Effector memory CD8-positive, alpha-beta T cell (primary cell): ENCODE data around the gene TMED6.
A peak's percentile ranks its signal among the peaks of the same experiment; 100 is the strongest.

ENCODE experiments used
- ATAC-seq: fragments of 150-1000 bp; cut with Tn5 transposase; replicated peaks from 2 replicates; pipeline ENCODE4 v1.10.0; 2021; ENCODE audit warnings: mild to moderate bottlenecking, moderate library complexity
- DNase-seq, 3 experiments: peaks; one replicate each; pipeline ENCODE4 v3.0.0; 2021
- H3K27ac Mint-ChIP-seq, 2 donors: one replicate each; pipeline ENCODE4 v1.8.0; 2022; ENCODE audit warnings: mild to moderate bottlenecking in 2 of 2, mixed read lengths in 2 of 2, moderate library complexity in 2 of 2
- H3K27me3 Mint-ChIP-seq, 2 donors: one replicate each; pipeline ENCODE4 v1.8.0; 2022; ENCODE audit warnings: mixed read lengths in 2 of 2
- H3K36me3 Mint-ChIP-seq: one replicate; pipeline ENCODE4 v1.8.0; 2022; ENCODE audit warnings: mild to moderate bottlenecking, moderate library complexity, mixed read lengths; ENCODE audit not compliant: insufficient read depth
- H3K4me1 Mint-ChIP-seq, 2 donors: one replicate each; pipeline ENCODE4 v1.8.0; 2022; ENCODE audit warnings: low read depth in 2 of 2, mixed read lengths in 2 of 2
- H3K4me3 Mint-ChIP-seq, 2 donors: one replicate each; pipeline ENCODE4 v1.8.0; 2022; ENCODE audit warnings: mild to moderate bottlenecking in 2 of 2, mixed read lengths in 2 of 2, moderate library complexity in 2 of 2
- H3K9me3 Mint-ChIP-seq, 2 donors: one replicate each; pipeline ENCODE4 v1.8.0; 2022; ENCODE audit warnings: mixed read lengths in 2 of 2

TMED6 gene

GRCh38 chr16:69325784-69326171 is 25.8 kb downstream of the TMED6 start:
- Mint-ChIP-seq H3K4me3 (peak overlapping the region in 1 of 2 donors; percentile 18), H3K4me1 (peaks cover 23 to 35% of the 10 kb centered on the region in 2 donors), H3K9me3 (no peaks in the 10 kb centered on the region), H3K27me3 (no peaks in the 10 kb centered on the region), H3K27ac (peak overlapping the region in 1 of 2 donors; percentile 53), H3K36me3 (peaks cover 49% of the 10 kb centered on the region)
- ATAC-seq (no peak), DNase-seq (no peak)

GRCh38 chr16:69324585-69325253 is 26.9 kb downstream of the TMED6 start:
- no peaks in the 10 kb centered on the region for H3K9me3 Mint-ChIP-seq
- H3K4me1 Mint-ChIP-seq = peaks cover 23 to 35% of the 10 kb centered on the region in 2 donors
- no peaks in the 10 kb centered on the region for H3K27me3 Mint-ChIP-seq
- ATAC-seq = no peak
- no peak for DNase-seq
- peaks cover 60% of the 10 kb centered on the region for H3K36me3 Mint-ChIP-seq
- H3K27ac Mint-ChIP-seq = no peak overlapping the region
- H3K4me3 Mint-ChIP-seq = no peak overlapping the region

GRCh38 chr16:69324013-69324531 is 27.5 kb downstream of the TMED6 start:
- Mint-ChIP-seq H3K9me3 (no peaks in the 10 kb centered on the region), H3K36me3 (peaks cover 65% of the 10 kb centered on the region), H3K4me3 (no peak overlapping the region), H3K27ac (peak overlapping the region in 1 of 2 donors; percentile 35), H3K27me3 (no peaks in the 10 kb centered on the region), H3K4me1 (peaks cover 21 to 30% of the 10 kb centered on the region in 2 donors)
- ATAC-seq (no peak), DNase-seq (no peak)

GRCh38 chr16:69323415-69323814 is 28.2 kb downstream of the TMED6 start:
- no peak overlapping the region for H3K27ac Mint-ChIP-seq
- peaks cover 63% of the 10 kb centered on the region for H3K36me3 Mint-ChIP-seq
- H3K4me1 Mint-ChIP-seq = peaks cover 18 to 24% of the 10 kb centered on the region in 2 donors
- H3K27me3 Mint-ChIP-seq = no peaks in the 10 kb centered on the region
- H3K4me3 Mint-ChIP-seq = no peak overlapping the region
- no peak for DNase-seq
- no peaks in the 10 kb centered on the region for H3K9me3 Mint-ChIP-seq
- ATAC-seq = no peak

- peaks cover 16 to 20% of the 10 kb centered on the region in 2 donors for H3K4me1 Mint-ChIP-seq
- no peak overlapping the region for H3K4me3 Mint-ChIP-seq
- no peak for DNase-seq
- H3K27ac Mint-ChIP-seq = no peak overlapping the region
- no peak for ATAC-seq
- H3K36me3 Mint-ChIP-seq = peaks cover 70% of the 10 kb centered on the region
- no peaks in the 10 kb centered on the region for H3K27me3 Mint-ChIP-seq
- H3K9me3 Mint-ChIP-seq = no peaks in the 10 kb centered on the region
Measured at GRCh38 chr16:69322343-69322742, 29.2 kb downstream of the TMED6 start.

- H3K27ac Mint-ChIP-seq = peak overlapping the region; percentile 57 to 75
- peaks cover 8 to 13% of the 10 kb centered on the region in 2 donors for H3K4me1 Mint-ChIP-seq
- H3K9me3 Mint-ChIP-seq = no peaks in the 10 kb centered on the region
- no peak overlapping the region for H3K4me3 Mint-ChIP-seq
- DNase-seq (no peak), ATAC-seq (no peak)
- no peaks in the 10 kb centered on the region for H3K27me3 Mint-ChIP-seq
- H3K36me3 Mint-ChIP-seq = peaks cover 72% of the 10 kb centered on the region
Measured at GRCh38 chr16:69321080-69321479, 30.5 kb downstream of the TMED6 start.

- Mint-ChIP-seq H3K4me1 (peaks cover 4 to 11% of the 10 kb centered on the region in 2 donors), H3K9me3 (no peaks in the 10 kb centered on the region), H3K4me3 (no peak overlapping the region), H3K27ac (peak overlapping the region; percentile 57 to 75), H3K36me3 (peaks cover 72% of the 10 kb centered on the region), H3K27me3 (no peaks in the 10 kb centered on the region)
- DNase-seq (no peak), ATAC-seq (no peak)
Measured at GRCh38 chr16:69320740-69321073, 30.9 kb downstream of the TMED6 start.

- ATAC-seq (no peak), DNase-seq (no peak)
- Mint-ChIP-seq H3K4me3 (no peak overlapping the region), H3K27ac (no peak overlapping the region), H3K36me3 (peaks cover 74% of the 10 kb centered on the region), H3K27me3 (no peaks in the 10 kb centered on the region), H3K4me1 (peaks cover 4 to 11% of the 10 kb centered on the region in 2 donors), H3K9me3 (no peaks in the 10 kb centered on the region)
Measured at GRCh38 chr16:69319826-69320739, 31.5 kb downstream of the TMED6 start.

- DNase-seq (no peak), ATAC-seq (no peak)
- Mint-ChIP-seq H3K36me3 (peaks cover 73% of the 10 kb centered on the region), H3K27me3 (no peaks in the 10 kb centered on the region), H3K4me3 (no peak overlapping the region), H3K9me3 (no peaks in the 10 kb centered on the region), H3K27ac (no peak overlapping the region), H3K4me1 (peaks cover 4 to 10% of the 10 kb centered on the region in 2 donors)
Measured at GRCh38 chr16:69319381-69319780, 32.2 kb downstream of the TMED6 start.

GRCh38 chr16:69318911-69319289 is 32.7 kb downstream of the TMED6 start:
- H3K27me3 Mint-ChIP-seq = no peaks in the 10 kb centered on the region
- H3K36me3 Mint-ChIP-seq = peaks cover 73% of the 10 kb centered on the region
- ATAC-seq (no peak), DNase-seq (no peak)
- peaks cover 7 to 13% of the 10 kb centered on the region in 2 donors for H3K4me1 Mint-ChIP-seq
- H3K27ac Mint-ChIP-seq = no peak overlapping the region
- H3K4me3 Mint-ChIP-seq = no peak overlapping the region
- H3K9me3 Mint-ChIP-seq = no peaks in the 10 kb centered on the region

- DNase-seq = no peak
- H3K4me1 Mint-ChIP-seq = peaks cover 13 to 16% of the 10 kb centered on the region in 2 donors
- no peak overlapping the region for H3K4me3 Mint-ChIP-seq
- H3K27me3 Mint-ChIP-seq = no peaks in the 10 kb centered on the region
- no peak for ATAC-seq
- H3K36me3 Mint-ChIP-seq = peaks cover 69% of the 10 kb centered on the region
- no peak overlapping the region for H3K27ac Mint-ChIP-seq
- no peaks in the 10 kb centered on the region for H3K9me3 Mint-ChIP-seq
Measured at GRCh38 chr16:69318177-69318910, 33.2 kb downstream of the TMED6 start.

GRCh38 chr16:69316595-69317034 is 35.0 kb downstream of the TMED6 start:
- DNase-seq = no peak
- peaks cover 64% of the 10 kb centered on the region for H3K36me3 Mint-ChIP-seq
- no peaks in the 10 kb centered on the region for H3K27me3 Mint-ChIP-seq
- H3K9me3 Mint-ChIP-seq = no peaks in the 10 kb centered on the region
- peak overlapping the region in 1 of 2 donors; percentile 78 for H3K27ac Mint-ChIP-seq
- ATAC-seq = no peak
- peaks cover 21 to 22% of the 10 kb centered on the region in 2 donors for H3K4me1 Mint-ChIP-seq
- H3K4me3 Mint-ChIP-seq = no peak overlapping the region
